ENCODE results near the gene IKZF5. TPM values are rescaled to one million over a fixed set of nuclear protein-coding genes. Genes with fewer than 3 reads are reported as not detected.

IKZF5 gene
- 10 to 100 TPM; 10.4 to 16.0 (median 14.0) TPM for total RNA-seq

- no peak for TF ChIP-seq CTCF (IDR thresholded peaks at IDR 0.05; ENCODE audit: low read depth)
Measured at GRCh38 chr10:123008355-123009104, at the start of gene IKZF5, which contains the start of gene ACADSB. TSS of gene IKZF5 (minus strand) at chr10:123008795. CDS start at chr10:122998625, 10,170 bp downstream. TSS of gene ACADSB (plus strand) at chr10:123009006. CDS start at chr10:123009030, 24 bp downstream.

GRCh38 chr10:123057968-123058367 lies 49.4 kb upstream of the IKZF5 start:
- no peak for TF ChIP-seq CTCF (IDR thresholded peaks at IDR 0.05; ENCODE audit: low read depth)

- no peak for TF ChIP-seq CTCF (IDR thresholded peaks at IDR 0.05; ENCODE audit: low read depth)
Measured at GRCh38 chr10:123045961-123046731, 37.6 kb upstream of the IKZF5 start.

- no peak for TF ChIP-seq CTCF (IDR thresholded peaks at IDR 0.05; ENCODE audit: low read depth)
Measured at GRCh38 chr10:123044391-123044790, 35.8 kb upstream of the IKZF5 start.

GRCh38 chr10:123043409-123043925 lies 34.9 kb upstream of the IKZF5 start:
- TF ChIP-seq CTCF (IDR thresholded peaks at IDR 0.05; ENCODE audit: low read depth), result no peak

GRCh38 chr10:123042708-123043408 lies 34.3 kb upstream of the IKZF5 start:
- no peak for TF ChIP-seq CTCF (IDR thresholded peaks at IDR 0.05; ENCODE audit: low read depth)

GRCh38 chr10:123039632-123039930 lies 31.0 kb upstream of the IKZF5 start:
- TF ChIP-seq CTCF (IDR thresholded peaks at IDR 0.05; ENCODE audit: low read depth), result no peak
